GM18499 (cell line): ENCODE data around the gene RNH1.

ENCODE experiments used
- ATAC-seq: cut with Tn5 transposase; IDR thresholded peaks from one replicate; pipeline ENCODE4 v1.9.1; 2021; ENCODE audit warnings: moderate number of reproducible peaks; ENCODE audit not compliant: insufficient read depth, unreplicated experiment

The RNH1 gene

GRCh38 chr11:506995-507726 lies at the start of gene RNH1:
Gene RNH1, minus strand, starts transcription at chr11:507242. Its CDS starts 5,080 bp downstream, at chr11:502162.
- ATAC-seq, result peak; percentile 43

GRCh38 chr11:555780-556661 lies 49.0 kb upstream of the RNH1 start:
- ATAC-seq, result no peak

GRCh38 chr11:555227-555779 lies 48.3 kb upstream of the RNH1 start:
- no peak for ATAC-seq

GRCh38 chr11:554428-555226 lies 47.6 kb upstream of the RNH1 start:
- no peak for ATAC-seq

GRCh38 chr11:553988-554340 lies 46.9 kb upstream of the RNH1 start:
- no peak for ATAC-seq

- no peak for ATAC-seq
Observed at GRCh38 chr11:553083-553987, 46.3 kb upstream of the RNH1 start.

- ATAC-seq, result no peak
Observed at GRCh38 chr11:551596-551995, 44.6 kb upstream of the RNH1 start.

- no peak for ATAC-seq
Observed at GRCh38 chr11:551131-551530, 44.1 kb upstream of the RNH1 start.

GRCh38 chr11:550746-551085 lies 43.7 kb upstream of the RNH1 start:
- no peak for ATAC-seq

GRCh38 chr11:550021-550745 lies 43.1 kb upstream of the RNH1 start:
- ATAC-seq, result no peak

- ATAC-seq, result no peak
Observed at GRCh38 chr11:548700-549603, 41.9 kb upstream of the RNH1 start.

- ATAC-seq, result no peak
Observed at GRCh38 chr11:545171-545570, 38.1 kb upstream of the RNH1 start.

- no peak for ATAC-seq
Observed at GRCh38 chr11:544817-545166, 37.8 kb upstream of the RNH1 start.

- no peak for ATAC-seq
Observed at GRCh38 chr11:541433-541885, 34.4 kb upstream of the RNH1 start.

GRCh38 chr11:540583-541432 lies 33.8 kb upstream of the RNH1 start:
- no peak for ATAC-seq

- no peak for ATAC-seq
Observed at GRCh38 chr11:539971-540481, 33.0 kb upstream of the RNH1 start.
